Measurements from ENCODE around the gene LUM.

Gene LUM, protein sequence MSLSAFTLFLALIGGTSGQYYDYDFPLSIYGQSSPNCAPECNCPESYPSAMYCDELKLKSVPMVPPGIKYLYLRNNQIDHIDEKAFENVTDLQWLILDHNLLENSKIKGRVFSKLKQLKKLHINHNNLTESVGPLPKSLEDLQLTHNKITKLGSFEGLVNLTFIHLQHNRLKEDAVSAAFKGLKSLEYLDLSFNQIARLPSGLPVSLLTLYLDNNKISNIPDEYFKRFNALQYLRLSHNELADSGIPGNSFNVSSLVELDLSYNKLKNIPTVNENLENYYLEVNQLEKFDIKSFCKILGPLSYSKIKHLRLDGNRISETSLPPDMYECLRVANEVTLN

GRCh38 chr12:91111366-91112325 lies at the start of gene LUM:
LUM (minus strand) TSS chr12:91111494; CDS start chr12:91108979, 2,515 bp downstream.
- DNase-seq, result no peak

GRCh38 chr12:91161009-91161408 lies 49.7 kb upstream of the LUM start:
- DNase-seq, result no peak

DNA sequence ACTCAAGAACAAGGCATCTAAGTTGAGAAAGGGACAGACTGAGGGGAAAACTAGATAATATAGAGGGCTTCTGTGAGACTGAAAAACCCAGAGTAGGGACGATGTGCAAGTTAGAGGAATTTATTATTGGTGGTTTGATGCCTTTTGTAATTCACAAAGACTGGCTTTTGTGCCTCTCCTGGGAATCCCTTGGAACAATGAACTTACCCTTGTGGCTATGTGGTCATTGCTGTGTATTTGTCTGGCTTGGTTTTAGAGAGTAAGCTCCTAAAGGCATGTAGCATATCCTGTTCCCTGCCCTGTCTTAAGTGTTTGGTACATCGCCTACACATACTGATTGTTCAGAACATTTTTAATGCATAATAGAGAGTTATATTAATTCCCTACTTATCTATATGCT lies 44.7 kb upstream of the LUM start:
- no peak for DNase-seq

DNA sequence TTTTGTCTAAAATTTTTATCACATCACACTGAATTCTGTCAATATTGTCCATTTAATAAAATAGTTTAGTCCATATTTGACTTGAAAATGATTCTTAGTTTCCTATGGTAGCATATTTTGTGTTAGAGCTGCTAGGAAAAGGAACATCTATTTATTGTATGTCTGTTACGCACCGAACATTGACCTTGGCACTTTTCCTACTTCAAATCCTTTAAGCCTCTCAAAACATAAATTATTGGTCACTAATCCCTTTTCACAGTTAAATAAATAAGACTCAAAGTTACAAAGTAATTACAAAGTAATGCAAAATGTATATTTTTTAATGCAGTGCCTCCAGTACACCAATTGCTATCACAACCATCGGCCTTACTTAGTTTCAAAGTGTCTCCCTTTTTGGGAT lies 42.8 kb upstream of the LUM start:
- DNase-seq, result no peak

DNA sequence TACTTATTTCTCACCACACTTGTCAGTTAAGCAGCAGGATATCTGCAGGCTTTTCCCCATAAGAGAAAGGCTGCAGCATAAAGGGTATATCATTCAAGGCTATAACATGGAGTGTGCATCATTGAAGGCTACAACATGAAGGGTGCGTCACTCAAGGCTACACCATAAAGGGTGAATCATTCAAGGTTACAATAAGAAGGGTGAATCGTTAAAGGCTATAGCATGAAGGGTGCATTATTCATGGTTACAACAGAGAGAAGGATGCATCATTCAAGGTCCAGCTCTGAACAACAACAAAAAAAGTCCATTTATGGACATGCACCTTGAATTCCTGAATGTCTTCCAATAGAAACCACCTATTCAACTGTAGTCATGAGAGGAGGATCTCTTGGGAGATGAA lies 32.8 kb upstream of the LUM start:
- no peak for DNase-seq

DNA sequence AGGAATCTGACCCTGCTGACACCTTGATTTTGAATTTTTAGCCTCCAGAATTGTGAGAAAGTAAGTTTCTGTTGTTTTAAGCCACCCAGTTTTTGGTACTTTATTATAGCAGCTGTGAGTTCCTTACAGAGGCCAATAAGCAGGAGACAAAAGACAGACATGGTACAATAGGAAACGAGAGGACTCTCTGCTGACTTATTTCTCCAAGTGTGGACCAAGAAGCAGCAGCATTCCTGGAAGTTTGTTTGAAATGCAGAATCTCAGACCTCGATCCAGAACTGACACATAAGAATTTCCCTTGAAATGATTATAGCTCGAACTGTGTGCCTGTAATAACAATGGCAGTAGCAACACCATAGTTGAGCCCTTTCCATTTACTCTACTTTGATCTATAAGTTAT lies 31.9 kb upstream of the LUM start:
- DNase-seq, result no peak

- DNase-seq, result no peak
Observed at GRCh38 chr12:91142221-91142631, 30.9 kb upstream of the LUM start.

- DNase-seq, result no peak
Observed at GRCh38 chr12:91140026-91140931, 29.0 kb upstream of the LUM start.

- DNase-seq, result no peak
Observed at GRCh38 chr12:91139286-91139685, 28.0 kb upstream of the LUM start.

- DNase-seq, result no peak
Observed at GRCh38 chr12:91138337-91138920, 27.1 kb upstream of the LUM start.

GRCh38 chr12:91133871-91134270 lies 22.6 kb upstream of the LUM start:
- DNase-seq, result no peak

- DNase-seq, result no peak
Observed at GRCh38 chr12:91129662-91130362, 18.5 kb upstream of the LUM start.

- no peak for DNase-seq
Observed at GRCh38 chr12:91127751-91128150, 16.5 kb upstream of the LUM start.

DNA sequence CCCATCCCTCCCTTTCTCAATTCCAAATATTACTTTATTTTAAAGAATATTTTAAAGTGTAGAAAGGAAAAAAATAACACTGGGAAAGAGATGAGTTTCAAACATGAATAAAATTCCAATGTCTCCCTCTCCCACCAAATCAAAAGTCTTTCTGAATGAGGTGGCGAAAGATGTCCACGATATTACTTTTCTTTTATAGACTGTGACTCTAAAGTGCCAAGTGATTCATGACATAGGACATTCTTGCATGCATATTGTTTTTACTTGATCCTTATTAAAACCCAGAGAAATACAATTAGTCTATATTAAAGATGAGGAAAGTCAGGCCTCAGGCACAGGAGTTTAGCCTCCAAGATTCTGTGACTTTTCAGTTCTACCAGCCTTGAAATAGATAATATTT lies 16.0 kb upstream of the LUM start:
- no peak for DNase-seq

GRCh38 chr12:91126516-91126915 lies 15.2 kb upstream of the LUM start:
- DNase-seq, result no peak

GRCh38 chr12:91123236-91123916 lies 12.1 kb upstream of the LUM start:
- no peak for DNase-seq

GRCh38 chr12:91120781-91121180 lies 9.5 kb upstream of the LUM start:
- DNase-seq, result no peak

GRCh38 chr12:91119089-91119488 lies 7.8 kb upstream of the LUM start:
- DNase-seq, result no peak

- no peak for DNase-seq
Observed at GRCh38 chr12:91113621-91114020, 2.3 kb upstream of the LUM start.

GRCh38 chr12:91110311-91110924 lies 876 bp downstream of the LUM start:
- DNase-seq, result no peak

All from DMS79 (cell line).